ENCODE measurements around the gene ALG14.
A peak's percentile ranks its signal among the peaks of the same experiment; 100 is the strongest.

The ALG14 gene

GRCh38 chr1:94934551-94934950 lies 138.2 kb downstream of the ALG14 start:
- TF ChIP-seq CTCF (conservative IDR thresholded peaks at IDR 0.05) (no peak), ZFX (IDR thresholded peaks at IDR 0.05) (no peak)
- H3K27ac ChIP-seq = no peak overlapping the region

GRCh38 chr1:94931254-94931841 lies 141.4 kb downstream of the ALG14 start:
- no peak overlapping the region for H3K27ac ChIP-seq
- no peak for TF ChIP-seq CTCF (conservative IDR thresholded peaks at IDR 0.05)
- no peak for TF ChIP-seq ZFX (IDR thresholded peaks at IDR 0.05)

GRCh38 chr1:94929351-94930217 lies 143.2 kb downstream of the ALG14 start:
- H3K27ac ChIP-seq = peak overlapping the region; percentile 73
- no peak for TF ChIP-seq ZFX (IDR thresholded peaks at IDR 0.05)
- TF ChIP-seq CTCF (conservative IDR thresholded peaks at IDR 0.05) = no peak

- TF ChIP-seq ZFX (IDR thresholded peaks at IDR 0.05) (no peak), CTCF (conservative IDR thresholded peaks at IDR 0.05) (no peak)
- peak overlapping the region; percentile 48; the same call in 1 of the 2 replicates for H3K27ac ChIP-seq
Observed at GRCh38 chr1:94928293-94928939, 144.3 kb downstream of the ALG14 start.

GRCh38 chr1:94927405-94928175 lies 145.2 kb downstream of the ALG14 start:
- no peak overlapping the region for H3K27ac ChIP-seq
- TF ChIP-seq CTCF (conservative IDR thresholded peaks at IDR 0.05) (no peak), ZFX (IDR thresholded peaks at IDR 0.05) (no peak)

GRCh38 chr1:94926915-94927404 lies 145.8 kb downstream of the ALG14 start, which contains the start of gene CNN3:
Gene CNN3, minus strand, starts transcription at chr1:94927110. Its CDS starts 216 bp downstream, at chr1:94926894.
- TF ChIP-seq CTCF (conservative IDR thresholded peaks at IDR 0.05) (no peak), ZFX (IDR thresholded peaks at IDR 0.05) (no peak)

More at GRCh38 chr1:94926915-94927404, 145.8 kb downstream of the ALG14 start, which contains the start of gene CNN3:
- H3K27ac ChIP-seq = no peak within 1 kb of the TSS
